ENCODE data around the gene MAP7.

Gene MAP7

GRCh38 chr6:136317021-136317694 is 233.1 kb downstream of the MAP7 start:
- no peak overlapping the region for H3K4me3 ChIP-seq (ENCODE audit: low read length)
- no peaks in the 10 kb centered on the region for H3K9me2 ChIP-seq (replicated peaks; ENCODE audit: control insufficient read depth, low read length)
- no peaks in the 10 kb centered on the region for H4K20me1 ChIP-seq (ENCODE audit: control insufficient read depth, insufficient read depth, low read depth, low read length)
- no peaks in the 10 kb centered on the region for H3K79me2 ChIP-seq (ENCODE audit: control insufficient read depth, low read length)
- no peak overlapping the region for H3K27ac ChIP-seq (ENCODE audit: low read depth, low read length)
- no peaks in the 10 kb centered on the region for H3K36me3 ChIP-seq (ENCODE audit: control insufficient read depth, low read length)
- H3K9me3 ChIP-seq (ENCODE audit: control insufficient read depth, insufficient read depth, low read length), result no peaks in the 10 kb centered on the region
- no peak overlapping the region for H3K4me2 ChIP-seq (ENCODE audit: low read length)
- no peaks in the 10 kb centered on the region for H3F3A ChIP-seq (ENCODE audit: control insufficient read depth, insufficient read depth)
- H3K27me3 ChIP-seq (ENCODE audit: control insufficient read depth, low read length), result no peaks in the 10 kb centered on the region
- H3K4me1 ChIP-seq (ENCODE audit: control insufficient read depth, low read length), result no peaks in the 10 kb centered on the region
- TF ChIP-seq EZH2phosphoT487 (IDR thresholded peaks at IDR 0.05; ENCODE audit: borderline replicate concordance, low read length) (no peak), CTCF (IDR thresholded peaks at IDR 0.05; ENCODE audit: low read depth, low read length, poor library complexity, severe bottlenecking) (peak; percentile 74)

- no peak for TF ChIP-seq CTCF (IDR thresholded peaks at IDR 0.05; ENCODE audit: low read depth, low read length, poor library complexity, severe bottlenecking)
- Histone ChIP-seq H3K36me3 (ENCODE audit: control insufficient read depth, low read length) (no peaks in the 10 kb centered on the region), H3K27me3 (ENCODE audit: control insufficient read depth, low read length) (no peaks in the 10 kb centered on the region), H3F3A (ENCODE audit: control insufficient read depth, insufficient read depth) (no peaks in the 10 kb centered on the region), H3K4me2 (ENCODE audit: low read length) (no peak overlapping the region), H3K79me2 (ENCODE audit: control insufficient read depth, low read length) (no peaks in the 10 kb centered on the region), H4K20me1 (ENCODE audit: control insufficient read depth, insufficient read depth, low read depth, low read length) (no peaks in the 10 kb centered on the region), H3K4me1 (ENCODE audit: control insufficient read depth, low read length) (no peaks in the 10 kb centered on the region), H3K27ac (ENCODE audit: low read depth, low read length) (no peak overlapping the region), H3K9me2 (replicated peaks; ENCODE audit: control insufficient read depth, low read length) (no peaks in the 10 kb centered on the region), H3K4me3 (ENCODE audit: low read length) (no peak overlapping the region), H3K9me3 (ENCODE audit: control insufficient read depth, insufficient read depth, low read length) (no peaks in the 10 kb centered on the region)
These were observed 234.6 kb downstream of the MAP7 start for GRCh38 chr6:136315594-136315993.

- Histone ChIP-seq H3F3A (ENCODE audit: control insufficient read depth, insufficient read depth) (no peaks in the 10 kb centered on the region), H3K4me1 (ENCODE audit: control insufficient read depth, low read length) (no peaks in the 10 kb centered on the region)
- TF ChIP-seq EZH2phosphoT487 (IDR thresholded peaks at IDR 0.05; ENCODE audit: borderline replicate concordance, low read length) (no peak), CTCF (IDR thresholded peaks at IDR 0.05; ENCODE audit: low read depth, low read length, poor library complexity, severe bottlenecking) (no peak)
These were observed 237.2 kb downstream of the MAP7 start for GRCh38 chr6:136312975-136313374.

More at GRCh38 chr6:136312975-136313374, 237.2 kb downstream of the MAP7 start:
- Histone ChIP-seq H3K9me3 (ENCODE audit: control insufficient read depth, insufficient read depth, low read length) (no peaks in the 10 kb centered on the region), H3K27ac (ENCODE audit: low read depth, low read length) (no peak overlapping the region), H3K79me2 (ENCODE audit: control insufficient read depth, low read length) (no peaks in the 10 kb centered on the region), H4K20me1 (ENCODE audit: control insufficient read depth, insufficient read depth, low read depth, low read length) (no peaks in the 10 kb centered on the region), H3K4me2 (ENCODE audit: low read length) (no peak overlapping the region), H3K9me2 (replicated peaks; ENCODE audit: control insufficient read depth, low read length) (no peaks in the 10 kb centered on the region), H3K27me3 (ENCODE audit: control insufficient read depth, low read length) (no peaks in the 10 kb centered on the region), H3K36me3 (ENCODE audit: control insufficient read depth, low read length) (no peaks in the 10 kb centered on the region), H3K4me3 (ENCODE audit: low read length) (no peak overlapping the region)

Data from DOHH2 (cell line).